HepG2 (cell line): ENCODE measurements around the gene ADD2. TPM values are rescaled to one million over a fixed set of nuclear protein-coding genes. Genes with fewer than 3 reads are reported as not detected.

ENCODE experiments used
- ATAC-seq: fragments of 200-7000 bp; cut with Tn5 transposase; 3 replicates; pipeline ENCODE4 v1.9.1; 2020; ENCODE audit warnings: mild to moderate bottlenecking, moderate library complexity
- BruUV-seq: library from RNA; stranded (reverse); fragments of 400-500 nt; replicated peaks from 2 replicates; lab custom pipeline; 2021; lab: Mats Ljungman, UMichigan
- CTCF ChIA-PET: fragments of 300-600 bp; formaldehyde crosslinking; extraction: SDS; loops from one replicate; lab custom pipeline; 2021; ENCODE audit warnings: low total read pairs, inconsistent platforms, low intra/inter-chr PET ratio; lab: Yijun Ruan, JAX
- POLR2A ChIA-PET: fragments of 350-600 bp; sonication (Branson Sonifier 250); formaldehyde crosslinking; loops from one replicate; lab custom pipeline; 2020; ENCODE audit warnings: antibody characterized with exemption, inconsistent platforms; lab: Yijun Ruan, JAX
- DNase-seq: peaks from one replicate; pipeline ENCODE4 v3.0.0-alpha.2; 2015; ENCODE audit warnings: low spot score
- FAIRE-seq: peaks from 3 replicates; lab custom pipeline; 2011; peaks lifted over from hg19 to GRCh38; lab: Jason Lieb, UNC
- H2AFZ ChIP-seq: one replicate; pipeline ENCODE4 v1.6.1; 2011; ENCODE audit warnings: low read length, inconsistent platforms
- H3K27ac ChIP-seq: fragments of 300-600 bp; 3 replicates; pipeline ENCODE4 v1.8.0; 2011; ENCODE audit warnings: mixed run types, mild to moderate bottlenecking, mixed read lengths, low read length, inconsistent platforms; ENCODE audit not compliant: insufficient read depth; ENCODE audit errors: extremely low read length
- H3K27me3 ChIP-seq, 2 experiments: fragments of 200-600 bp in 1 of 2; 2 replicates in 1 of 2; 3 replicates in 1 of 2; pipeline versions ENCODE4 v1.6.0 to v1.8.0; 2011; ENCODE audit warnings: low read length in 2 of 2, mild to moderate bottlenecking in 2 of 2, moderate library complexity in 2 of 2, inconsistent platforms in 1 of 2; ENCODE audit not compliant: insufficient read depth in 2 of 2, control insufficient read depth in 1 of 2
- H3K36me3 ChIP-seq, 2 experiments: fragments of 200-600 bp in 1 of 2; replicated peaks in 1 of 2; 2 replicates in 1 of 2; 3 replicates in 1 of 2; pipeline versions ENCODE4 v1.5.1 to v1.8.0; 2011; ENCODE audit warnings: low read length in 2 of 2, inconsistent platforms in 1 of 2; ENCODE audit not compliant: insufficient read depth in 2 of 2, control insufficient read depth in 1 of 2
- H3K4me1 ChIP-seq: 2 replicates; pipeline ENCODE4 v1.5.1; 2012; ENCODE audit warnings: low read length, inconsistent platforms; ENCODE audit not compliant: insufficient read depth
- H3K4me2 ChIP-seq: 2 replicates; pipeline ENCODE4 v1.6.0; 2011; ENCODE audit warnings: low read depth, low read length, inconsistent platforms
- H3K4me3 ChIP-seq, 3 experiments: fragments of 200-600 bp in 1 of 3; sonication (generic), shearing (Covaris generic) in 1 of 3; replicated peaks in 1 of 3; 2 replicates each; pipeline ENCODE4 v1.5.1; 2011 to 2016; ENCODE audit warnings: low read length in 3 of 3, inconsistent platforms in 2 of 3, low read depth in 2 of 3, mild to moderate bottlenecking in 2 of 3, control low read depth in 1 of 3, mixed read lengths in 1 of 3; ENCODE audit not compliant: insufficient read depth in 1 of 3
- H3K79me2 ChIP-seq: one replicate; pipeline ENCODE4 v1.6.1; 2011; ENCODE audit warnings: low read length, inconsistent platforms; ENCODE audit not compliant: insufficient read depth
- H3K9ac ChIP-seq: 2 replicates; pipeline ENCODE4 v1.6.0; 2011; ENCODE audit warnings: mild to moderate bottlenecking, low read depth, low read length, inconsistent platforms; ENCODE audit not compliant: insufficient read depth
- H3K9me3 ChIP-seq: 2 replicates; pipeline ENCODE4 v1.5.1; 2012; ENCODE audit warnings: mild to moderate bottlenecking, low read length
- H4K20me1 ChIP-seq: 2 replicates; pipeline ENCODE4 v1.6.0; 2011; ENCODE audit warnings: inconsistent platforms, mild to moderate bottlenecking, low read length, moderate library complexity; ENCODE audit not compliant: insufficient read depth
- NR2F1 ChIP-seq, 2 experiments: fragments of 450-650 bp in 1 of 2; formaldehyde crosslinking in 1 of 2; IDR thresholded peaks; 2 replicates each; pipeline versions ENCODE4 v1.5.0 to v1.6.1; 2016 to 2020; ENCODE audit warnings: mild to moderate bottlenecking in 1 of 2, missing compliant biosample characterization in 1 of 2, missing genetic modification reagents in 1 of 2, moderate library complexity in 1 of 2
- PHF20 ChIP-seq: sonication (generic); formaldehyde crosslinking; IDR thresholded peaks from 2 replicates; pipeline ENCODE4 v1.5.0; 2020; ENCODE audit warnings: mild to moderate bottlenecking, missing genetic modification reagents
- POLR2AphosphoS5 ChIP-seq: IDR thresholded peaks from 2 replicates; pipeline ENCODE4 v1.6.1; 2012; ENCODE audit warnings: low read depth, low read length
- TOPORS ChIP-seq: sonication (generic); formaldehyde crosslinking; IDR thresholded peaks from 2 replicates; pipeline ENCODE4 v1.8.0; 2023; ENCODE audit warnings: mild to moderate bottlenecking, missing genetic modification reagents
- ZNF274 ChIP-seq: sonication (generic); formaldehyde crosslinking; IDR thresholded peaks from 2 replicates; pipeline ENCODE4 v1.5.1; 2020; ENCODE audit warnings: mild to moderate bottlenecking, missing genetic modification reagents
- ZNF296 ChIP-seq: sonication (generic); formaldehyde crosslinking; conservative IDR thresholded peaks from 2 replicates; pipeline ENCODE4 v1.5.0; 2020; ENCODE audit warnings: mild to moderate bottlenecking, missing genetic modification reagents
- ZNF563 ChIP-seq: sonication (generic); formaldehyde crosslinking; IDR thresholded peaks from 2 replicates; pipeline ENCODE4 v1.8.0; 2022; ENCODE audit warnings: mild to moderate bottlenecking, moderate library complexity, missing genetic modification reagents
- ZNF737 ChIP-seq: sonication (generic); formaldehyde crosslinking; IDR thresholded peaks from 2 replicates; pipeline ENCODE4 v1.5.0; 2020; ENCODE audit warnings: missing genetic modification reagents, mild to moderate bottlenecking, borderline replicate concordance
- ZNF747 ChIP-seq: sonication (generic); formaldehyde crosslinking; IDR thresholded peaks from 2 replicates; pipeline ENCODE4 v1.8.1; 2023; ENCODE audit warnings: missing genetic modification reagents, mild to moderate bottlenecking, borderline replicate concordance
- WGBS: methylation state at CpG from one replicate; pipeline ENCODE4 v1.1.6; 2017; ENCODE audit warnings: low lambda C conversion rate; 5-methylcytosine and 5-hydroxymethylcytosine counted together
- in situ Hi-C: cut with HindIII; loops from 2 replicates; pipeline ENCODE4 v1.10.0; 2017; ENCODE audit warnings: low pct_unique_long_range_greater_than_20kb; ENCODE audit not compliant: extremely low pct_ligation_motif_present
- intact Hi-C: fragments of 100-400 bp; cut with micrococcal nuclease; formaldehyde crosslinking; loops from one replicate; pipeline ENCODE4 v1.10.0; 2022; ENCODE audit not compliant: unreplicated experiment
- polyA plus RNA-seq, 8 experiments: library from polyadenylated mRNA; depleted of rRNA in 3 of 8; stranded (reverse) in 7 of 8; unstranded in 1 of 8; fragments of >200 nt; fragmentation: Illumina TruSeq in 4 of 8; extraction: Trizol in 4 of 8; gene quantifications; 2 replicates each; pipeline versions ENCODE4 v1.2.1 to v1.2.3, GENCODE V29; 2011 to 2016; ENCODE audit warnings: low read depth in 4 of 8, missing spikeins in 1 of 8, mixed read lengths in 1 of 8; ENCODE audit not compliant: insufficient read depth in 1 of 8
- total RNA-seq, 5 experiments: library from RNA; depleted of rRNA; stranded (reverse); fragments of >200 nt; fragmentation: Illumina TruSeq; extraction: Trizol; gene quantifications; 2 replicates each; pipeline ENCODE4 v1.2.3, GENCODE V29; 2016; ENCODE audit warnings: low read depth in 1 of 5
- TF ChIP-seq, protein P1 (sequence below), 2 experiments: IDR thresholded peaks; 2 replicates each; pipeline ENCODE4 v1.6.1; 2011 to 2012; ENCODE audit warnings: low read length in 2 of 2, borderline replicate concordance in 1 of 2, low read depth in 1 of 2, mild to moderate bottlenecking in 1 of 2, moderate library complexity in 1 of 2
- TF ChIP-seq, protein P2 (sequence below): sonication (generic); formaldehyde crosslinking; IDR thresholded peaks from 2 replicates; pipeline ENCODE4 v1.9.0; 2022; ENCODE audit warnings: missing genetic modification reagents, mild to moderate bottlenecking, borderline replicate concordance

ADD2 gene
- total and polyA plus RNA-seq, 2 of the 13 experiments (the other 11 are each of a cell fraction or from before 2014, with no cell fraction given): 0.05 to 0.13 TPM

DNA sequence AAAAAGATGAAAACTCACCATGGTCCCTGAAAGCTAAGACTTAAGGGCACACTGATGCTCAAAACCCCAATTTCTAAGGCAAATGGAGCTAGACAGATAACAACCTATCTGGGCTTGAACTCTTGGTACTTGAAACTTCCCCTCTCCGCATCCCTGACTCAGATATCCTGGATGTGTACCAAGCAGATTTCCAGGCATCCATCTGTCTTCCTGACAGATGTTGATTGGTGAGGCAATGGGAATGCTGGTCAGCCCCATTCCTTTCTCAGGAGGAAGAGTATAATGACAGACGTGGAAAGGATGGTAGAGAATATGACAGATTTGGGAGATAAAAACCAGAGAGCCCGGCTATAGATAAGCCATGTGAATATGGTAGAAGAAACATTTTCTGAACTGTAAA lies 69.2 kb downstream of the ADD2 start:
- ChIA-PET POLR2A (no interaction called here), CTCF (no interaction called here)
- H3K27me3 ChIP-seq: peaks cover 7 to 35% of the 10 kb centered on the region in 2 experiments; a peak in 3 of 5 replicates
- in situ Hi-C loops: no loop called here
- TF ChIP-seq, protein P1, sequence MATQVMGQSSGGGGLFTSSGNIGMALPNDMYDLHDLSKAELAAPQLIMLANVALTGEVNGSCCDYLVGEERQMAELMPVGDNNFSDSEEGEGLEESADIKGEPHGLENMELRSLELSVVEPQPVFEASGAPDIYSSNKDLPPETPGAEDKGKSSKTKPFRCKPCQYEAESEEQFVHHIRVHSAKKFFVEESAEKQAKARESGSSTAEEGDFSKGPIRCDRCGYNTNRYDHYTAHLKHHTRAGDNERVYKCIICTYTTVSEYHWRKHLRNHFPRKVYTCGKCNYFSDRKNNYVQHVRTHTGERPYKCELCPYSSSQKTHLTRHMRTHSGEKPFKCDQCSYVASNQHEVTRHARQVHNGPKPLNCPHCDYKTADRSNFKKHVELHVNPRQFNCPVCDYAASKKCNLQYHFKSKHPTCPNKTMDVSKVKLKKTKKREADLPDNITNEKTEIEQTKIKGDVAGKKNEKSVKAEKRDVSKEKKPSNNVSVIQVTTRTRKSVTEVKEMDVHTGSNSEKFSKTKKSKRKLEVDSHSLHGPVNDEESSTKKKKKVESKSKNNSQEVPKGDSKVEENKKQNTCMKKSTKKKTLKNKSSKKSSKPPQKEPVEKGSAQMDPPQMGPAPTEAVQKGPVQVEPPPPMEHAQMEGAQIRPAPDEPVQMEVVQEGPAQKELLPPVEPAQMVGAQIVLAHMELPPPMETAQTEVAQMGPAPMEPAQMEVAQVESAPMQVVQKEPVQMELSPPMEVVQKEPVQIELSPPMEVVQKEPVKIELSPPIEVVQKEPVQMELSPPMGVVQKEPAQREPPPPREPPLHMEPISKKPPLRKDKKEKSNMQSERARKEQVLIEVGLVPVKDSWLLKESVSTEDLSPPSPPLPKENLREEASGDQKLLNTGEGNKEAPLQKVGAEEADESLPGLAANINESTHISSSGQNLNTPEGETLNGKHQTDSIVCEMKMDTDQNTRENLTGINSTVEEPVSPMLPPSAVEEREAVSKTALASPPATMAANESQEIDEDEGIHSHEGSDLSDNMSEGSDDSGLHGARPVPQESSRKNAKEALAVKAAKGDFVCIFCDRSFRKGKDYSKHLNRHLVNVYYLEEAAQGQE (IDR thresholded peaks at IDR 0.05; ENCODE audit: borderline replicate concordance in 1 of 2, low read depth in 1 of 2, low read length in 2 of 2): no peak
- TF ChIP-seq ZNF274 (no peak), ZNF296 (no peak), ZNF737 (CRISPR knock-in tag) (no peak), PHF20 (no peak), TOPORS (CRISPR knock-in tag) (no peak), ZNF747 (CRISPR knock-in tag) (no peak), ZNF563 (no peak), NR2F1 (CRISPR knock-in tag; IDR thresholded peaks at IDR 0.05) (no peak), POLR2AphosphoS5 (no peak)
- TF ChIP-seq, protein P2, sequence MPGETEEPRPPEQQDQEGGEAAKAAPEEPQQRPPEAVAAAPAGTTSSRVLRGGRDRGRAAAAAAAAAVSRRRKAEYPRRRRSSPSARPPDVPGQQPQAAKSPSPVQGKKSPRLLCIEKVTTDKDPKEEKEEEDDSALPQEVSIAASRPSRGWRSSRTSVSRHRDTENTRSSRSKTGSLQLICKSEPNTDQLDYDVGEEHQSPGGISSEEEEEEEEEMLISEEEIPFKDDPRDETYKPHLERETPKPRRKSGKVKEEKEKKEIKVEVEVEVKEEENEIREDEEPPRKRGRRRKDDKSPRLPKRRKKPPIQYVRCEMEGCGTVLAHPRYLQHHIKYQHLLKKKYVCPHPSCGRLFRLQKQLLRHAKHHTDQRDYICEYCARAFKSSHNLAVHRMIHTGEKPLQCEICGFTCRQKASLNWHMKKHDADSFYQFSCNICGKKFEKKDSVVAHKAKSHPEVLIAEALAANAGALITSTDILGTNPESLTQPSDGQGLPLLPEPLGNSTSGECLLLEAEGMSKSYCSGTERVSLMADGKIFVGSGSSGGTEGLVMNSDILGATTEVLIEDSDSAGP (CRISPR knock-in tag): no peak
- intact Hi-C loops: no loop called here
- no peak overlapping the region for H3K4me3 ChIP-seq
- H3K4me2 ChIP-seq: no peak overlapping the region
- H2AFZ ChIP-seq: no peak overlapping the region
- H3K4me1 ChIP-seq: no peaks in the 10 kb centered on the region
- DNase-seq (no peak), ATAC-seq (no peak), FAIRE-seq (no peak)
- H3K36me3 ChIP-seq: no peaks in the 10 kb centered on the region
- no peaks in the 10 kb centered on the region for H3K9me3 ChIP-seq
- 2% methylated on average over 3 of the region's 3 CpGs for WGBS
- H3K9ac ChIP-seq: no peak overlapping the region
- H3K79me2 ChIP-seq: no peaks in the 10 kb centered on the region
- H3K27ac ChIP-seq: no peak overlapping the region
- no TSS peak for BruUV-seq
- no peaks in the 10 kb centered on the region for H4K20me1 ChIP-seq
